Measurements from ENCODE around the gene BBOX1.

DNA sequence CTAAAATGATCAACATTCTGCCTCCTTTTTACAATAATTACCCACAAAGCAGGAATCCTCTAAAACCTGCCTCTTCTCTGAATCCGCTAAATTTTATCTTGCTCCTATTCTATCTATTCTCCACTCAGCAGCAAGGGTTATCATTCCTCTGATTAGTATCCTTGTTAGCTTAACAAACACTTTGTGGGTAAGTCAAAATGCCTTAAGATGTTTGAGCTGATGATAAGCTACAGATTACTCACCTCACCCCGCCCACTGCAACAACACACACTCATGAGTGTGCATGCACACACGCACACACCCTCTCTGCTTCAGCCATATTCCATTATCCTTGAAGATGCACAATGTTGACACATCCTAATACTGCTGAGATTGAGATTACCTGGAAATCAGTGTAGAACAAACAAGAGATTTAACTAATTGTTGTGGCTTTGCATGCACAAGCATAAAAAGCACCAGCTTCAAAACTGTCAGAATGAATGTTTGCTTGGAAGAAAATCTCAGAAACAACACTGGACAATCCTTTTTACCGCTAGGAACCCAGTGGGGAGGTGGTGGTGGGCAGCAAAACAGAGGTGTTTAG is 130.9 kb downstream of the BBOX1 start:
- TF ChIP-seq RFX5 (IDR thresholded peaks at IDR 0.05; ENCODE audit: borderline replicate concordance, low read depth, low read length) (no peak), CTCF (IDR thresholded peaks at IDR 0.05; ENCODE audit: control extremely low read depth in 1 of 3, insufficient read depth in 1 of 3, low read depth in 1 of 3, low read length in 3 of 3) (no peak), EZH2 (IDR thresholded peaks at IDR 0.05; ENCODE audit: low read depth, low read length, severe bottlenecking) (no peak), POLR2A (IDR thresholded peaks at IDR 0.05; ENCODE audit: control extremely low read depth in 1 of 2, low read depth in 2 of 2, low read length in 2 of 2) (no peak), YY1 (IDR thresholded peaks at IDR 0.05; ENCODE audit: low read depth, low read length) (no peak), EP300 (IDR thresholded peaks at IDR 0.05; ENCODE audit: borderline replicate concordance in 1 of 2, low read depth in 2 of 2, low read length in 2 of 2) (no peak), POLR2AphosphoS5 (IDR thresholded peaks at IDR 0.05; ENCODE audit: low read depth, low read length) (no peak), JUND (IDR thresholded peaks at IDR 0.05; ENCODE audit: low read length) (no peak), TEAD4 (IDR thresholded peaks at IDR 0.05; ENCODE audit: low read depth, low read length) (no peak), HDAC2 (IDR thresholded peaks at IDR 0.05; ENCODE audit: borderline replicate concordance in 1 of 2, low read depth in 2 of 2, low read length in 2 of 2) (no peak), RXRA (IDR thresholded peaks at IDR 0.05; ENCODE audit: insufficient read depth, low read depth, low read length) (no peak), MAX (IDR thresholded peaks at IDR 0.05) (no peak)

Measured in H1 (cell line).